Measurements from ENCODE around the gene SLCO3A1.

DNA sequence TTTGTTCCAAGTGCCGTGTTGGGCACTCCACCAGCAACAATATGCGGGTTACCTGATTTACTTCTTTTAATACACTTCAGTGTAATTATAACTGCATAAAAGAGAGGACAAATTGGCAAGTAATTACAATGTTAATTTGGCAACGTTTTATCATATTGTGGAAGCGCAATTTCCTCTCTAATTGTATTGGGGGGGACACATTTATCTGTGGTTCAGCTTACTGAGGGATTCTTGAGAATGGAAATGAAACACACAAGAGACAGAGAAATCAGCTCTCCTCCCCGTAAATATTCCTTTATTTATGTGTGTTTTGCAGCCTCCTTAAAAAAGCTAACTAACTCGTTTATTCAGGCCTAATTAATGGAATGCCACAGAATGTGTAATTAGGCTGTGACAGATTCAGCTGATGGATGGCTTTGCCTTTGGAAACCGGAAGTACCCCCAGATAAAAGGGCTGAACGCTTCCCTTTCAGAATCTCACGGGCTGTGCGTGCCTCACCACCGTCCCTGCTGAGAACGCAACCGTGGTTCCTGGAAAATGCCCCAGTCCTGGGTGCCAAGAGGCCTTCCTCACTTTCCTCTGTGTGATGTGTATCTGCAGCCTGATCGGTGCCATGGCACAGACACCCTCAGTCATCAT lies 293.1 kb downstream of the SLCO3A1 start:
- TF ChIP-seq CTCF (IDR thresholded peaks at IDR 0.05; ENCODE audit: low read depth, low read length) (no peak), EZH2phosphoT487 (IDR thresholded peaks at IDR 0.05; ENCODE audit: low read depth) (no peak)
